DOHH2 (cell line): ENCODE measurements around the gene SCO1.

Source experiments
- EZH2phosphoT487 ChIP-seq: fragments of 200-600 bp; sonication (generic); IDR thresholded peaks from 2 replicates; pipeline ENCODE4 v1.6.1; 2017; ENCODE audit warnings: borderline replicate concordance, mild to moderate bottlenecking, antibody characterized with exemption, low read length, moderate library complexity, mixed read lengths
- TF ChIP-seq, protein P1 (sequence below): fragments of 200-600 bp; sonication (generic); IDR thresholded peaks from one replicate; pipeline ENCODE4 v1.5.1; 2014; ENCODE audit warnings: antibody characterized with exemption, mild to moderate bottlenecking, low read depth, low read length; ENCODE audit not compliant: poor library complexity, severe bottlenecking

DNA sequence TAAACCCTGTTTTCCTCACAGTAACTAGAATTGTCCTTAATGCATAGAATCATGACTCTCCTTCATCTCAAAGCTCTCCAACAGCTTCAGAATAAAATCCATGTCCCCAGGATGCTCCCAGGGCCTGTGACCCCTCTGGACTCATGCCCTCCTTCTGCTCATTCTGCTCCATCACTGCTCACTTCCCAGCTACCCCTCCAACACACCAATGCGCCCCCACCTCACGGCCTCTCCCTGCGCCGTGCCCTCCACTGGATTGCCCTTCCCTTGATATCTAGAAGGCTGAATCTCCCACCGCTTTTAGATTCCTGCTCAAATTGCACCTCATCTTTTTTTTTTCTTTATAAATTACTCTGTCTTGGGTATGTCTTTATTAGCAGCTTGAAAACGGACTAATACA lies 45.1 kb upstream of the SCO1 start:
- TF ChIP-seq, protein P1, sequence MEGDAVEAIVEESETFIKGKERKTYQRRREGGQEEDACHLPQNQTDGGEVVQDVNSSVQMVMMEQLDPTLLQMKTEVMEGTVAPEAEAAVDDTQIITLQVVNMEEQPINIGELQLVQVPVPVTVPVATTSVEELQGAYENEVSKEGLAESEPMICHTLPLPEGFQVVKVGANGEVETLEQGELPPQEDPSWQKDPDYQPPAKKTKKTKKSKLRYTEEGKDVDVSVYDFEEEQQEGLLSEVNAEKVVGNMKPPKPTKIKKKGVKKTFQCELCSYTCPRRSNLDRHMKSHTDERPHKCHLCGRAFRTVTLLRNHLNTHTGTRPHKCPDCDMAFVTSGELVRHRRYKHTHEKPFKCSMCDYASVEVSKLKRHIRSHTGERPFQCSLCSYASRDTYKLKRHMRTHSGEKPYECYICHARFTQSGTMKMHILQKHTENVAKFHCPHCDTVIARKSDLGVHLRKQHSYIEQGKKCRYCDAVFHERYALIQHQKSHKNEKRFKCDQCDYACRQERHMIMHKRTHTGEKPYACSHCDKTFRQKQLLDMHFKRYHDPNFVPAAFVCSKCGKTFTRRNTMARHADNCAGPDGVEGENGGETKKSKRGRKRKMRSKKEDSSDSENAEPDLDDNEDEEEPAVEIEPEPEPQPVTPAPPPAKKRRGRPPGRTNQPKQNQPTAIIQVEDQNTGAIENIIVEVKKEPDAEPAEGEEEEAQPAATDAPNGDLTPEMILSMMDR, result no peak
- no peak for TF ChIP-seq EZH2phosphoT487
